GM21360 (cell line): ENCODE results near the gene IFT88.

Experiments
- ATAC-seq: cut with Tn5 transposase; IDR thresholded peaks from one replicate; pipeline ENCODE4 v1.9.1; 2021; ENCODE audit warnings: mild to moderate bottlenecking, moderate library complexity; ENCODE audit not compliant: unreplicated experiment

The IFT88 gene

GRCh38 chr13:20566898-20567874 is at the start of gene IFT88:
TSS of gene IFT88 (plus strand) at chr13:20567157. CDS start at chr13:20574386, 7,229 bp downstream.
- peak; percentile 70 for ATAC-seq

- no peak for ATAC-seq
These were observed 48.3 kb upstream of the IFT88 start for GRCh38 chr13:20518660-20519100.

- no peak for ATAC-seq
These were observed 47.1 kb upstream of the IFT88 start for GRCh38 chr13:20519875-20520274.

- ATAC-seq = no peak
These were observed 45.4 kb upstream of the IFT88 start for GRCh38 chr13:20521364-20522115.

GRCh38 chr13:20525144-20525600 is 41.8 kb upstream of the IFT88 start:
- no peak for ATAC-seq

- peak; percentile 66 for ATAC-seq
These were observed 41.1 kb upstream of the IFT88 start, which contains the start of gene CRYL1 for GRCh38 chr13:20525601-20526544. TSS of gene CRYL1 (minus strand) at chr13:20525857. CDS start at chr13:20525794, 63 bp downstream.

GRCh38 chr13:20526664-20527063 is 40.3 kb upstream of the IFT88 start:
- no peak for ATAC-seq

- peak; percentile 42 for ATAC-seq
These were observed 38.5 kb upstream of the IFT88 start for GRCh38 chr13:20528452-20528851.

GRCh38 chr13:20534038-20534608 is 32.8 kb upstream of the IFT88 start:
- no peak for ATAC-seq

- no peak for ATAC-seq
These were observed 30.0 kb upstream of the IFT88 start for GRCh38 chr13:20536992-20537391.

- ATAC-seq = no peak
These were observed 22.6 kb upstream of the IFT88 start for GRCh38 chr13:20544201-20544923.

- no peak for ATAC-seq
These were observed 20.4 kb upstream of the IFT88 start for GRCh38 chr13:20546556-20546955.

GRCh38 chr13:20547479-20547908 is 19.5 kb upstream of the IFT88 start:
- ATAC-seq = no peak

- no peak for ATAC-seq
These were observed 16.2 kb upstream of the IFT88 start for GRCh38 chr13:20550799-20551198.

GRCh38 chr13:20553311-20553710 is 13.6 kb upstream of the IFT88 start:
- no peak for ATAC-seq

- no peak for ATAC-seq
These were observed 8.0 kb upstream of the IFT88 start for GRCh38 chr13:20558982-20559381.

GRCh38 chr13:20559659-20560356 is 7.1 kb upstream of the IFT88 start:
- ATAC-seq = no peak

GRCh38 chr13:20561741-20562140 is 5.2 kb upstream of the IFT88 start:
- ATAC-seq = no peak
